NCI-H1048 (cell line): ENCODE results near the gene CAB39.

Source experiments
- DNase-seq: peaks from one replicate; lab custom pipeline; 2025; lab: John Stamatoyannopoulos, UW

Gene CAB39

DNA sequence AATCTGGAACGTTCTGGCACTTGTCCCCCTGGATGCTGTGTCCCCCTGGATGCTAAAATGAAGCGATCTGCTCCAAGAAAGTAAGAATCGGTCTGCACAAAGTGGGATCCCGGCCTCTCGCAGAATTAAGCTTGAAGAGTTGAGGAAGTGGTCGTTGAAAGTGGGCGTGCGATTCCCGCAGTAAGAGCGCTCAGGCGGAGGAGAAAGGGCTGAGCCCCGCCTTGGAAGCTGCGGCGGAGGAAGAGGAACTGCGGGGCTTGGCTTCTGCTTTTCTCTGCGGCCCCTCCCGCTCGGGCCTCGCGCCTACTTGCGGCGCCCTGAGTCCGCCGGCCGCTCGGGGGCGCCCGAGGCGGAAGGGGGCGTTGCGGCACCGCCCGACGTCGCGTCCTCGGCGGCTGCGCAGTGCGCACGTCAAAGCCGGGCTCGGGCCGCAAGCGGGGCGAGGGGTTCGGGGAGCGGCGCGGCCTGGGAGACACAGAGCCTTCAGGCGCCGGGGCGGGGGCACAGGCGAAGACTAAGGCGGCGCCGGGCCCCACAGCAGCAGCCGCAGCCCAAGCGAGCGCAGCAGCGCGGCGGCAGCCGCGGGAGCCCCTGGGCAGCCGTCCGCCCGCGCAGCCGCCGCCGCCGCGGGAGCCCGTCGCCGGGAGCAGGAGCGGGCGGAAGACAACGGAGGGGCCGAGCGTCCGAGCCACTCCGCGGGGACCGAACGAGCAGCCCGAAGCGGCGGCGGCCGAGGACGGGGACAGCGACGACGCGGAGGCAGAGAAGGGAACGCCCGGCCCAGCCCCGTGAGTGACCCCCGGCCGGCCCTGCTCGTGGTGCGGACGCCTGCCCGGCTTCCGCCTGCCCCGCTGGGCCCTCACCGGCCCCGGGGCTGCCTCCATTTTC is at the start of gene CAB39:
TSS of gene CAB39 (plus strand) at position 400 of the 888 bp plus-strand sequence. CDS start 47,160 bp downstream, outside the sequence.
- DNase-seq: peak; percentile 75

DNA sequence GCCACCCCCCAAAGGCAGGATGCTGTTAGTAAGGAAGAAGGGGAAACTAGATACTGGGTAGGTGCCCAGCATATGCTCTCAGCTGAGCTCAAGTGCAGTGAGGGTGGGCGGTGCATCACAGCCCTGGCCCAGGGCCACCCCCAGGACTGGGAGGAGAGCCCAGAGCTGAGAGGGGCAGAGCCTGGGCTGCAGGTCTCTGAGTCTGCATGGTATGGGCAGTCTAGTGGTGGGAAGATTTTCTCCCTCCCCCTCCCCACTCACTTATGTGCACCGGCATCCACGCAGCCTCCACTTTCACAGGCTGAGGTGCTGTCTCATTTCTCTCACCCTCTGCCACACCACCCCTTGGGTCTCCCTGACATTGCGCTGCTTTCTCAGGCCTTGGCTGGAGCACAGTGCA is 48.5 kb upstream of the CAB39 start:
- no peak for DNase-seq

GRCh38 chr2:230664844-230665243 is 47.8 kb upstream of the CAB39 start:
- DNase-seq: no peak

DNA sequence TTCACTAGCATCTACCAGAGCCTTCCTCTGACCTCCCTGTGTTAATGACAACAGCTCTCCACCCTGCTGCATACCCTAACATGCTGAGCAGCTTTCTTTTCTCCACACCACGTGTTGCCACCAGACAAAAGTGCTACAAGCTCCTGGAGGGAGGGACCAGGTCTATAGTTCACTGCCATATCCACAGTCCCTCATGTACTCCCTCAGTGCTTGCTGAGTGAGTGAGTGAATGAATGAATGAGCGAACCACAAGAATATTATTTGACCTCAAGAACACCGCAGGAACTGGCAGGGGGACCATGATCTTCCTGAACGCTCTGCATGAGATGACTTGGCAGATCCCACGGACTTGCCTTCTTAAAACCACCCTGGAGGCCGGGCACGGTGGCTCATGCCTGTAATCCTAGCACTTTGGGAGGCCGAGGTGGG is 47.4 kb upstream of the CAB39 start:
- no peak for DNase-seq

DNA sequence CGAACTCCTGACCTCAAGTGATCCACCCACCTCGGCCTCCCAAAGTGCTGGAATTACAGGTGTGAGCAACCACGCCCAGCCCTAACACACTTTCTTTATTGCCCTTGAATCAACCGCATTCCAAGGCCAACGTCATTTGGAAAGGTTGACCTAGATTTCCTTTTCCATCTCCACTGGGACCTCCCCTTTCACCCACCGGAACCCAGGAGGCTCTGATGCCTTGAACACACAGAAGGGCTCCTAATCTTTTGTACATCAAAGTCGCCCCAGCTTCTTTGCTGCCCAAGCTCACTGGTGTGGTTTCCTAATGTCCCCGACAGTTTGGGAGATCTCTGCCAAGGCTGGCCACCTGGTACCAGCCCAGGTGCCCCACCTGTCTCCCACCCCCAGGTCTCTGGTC is 46.2 kb upstream of the CAB39 start:
- no peak for DNase-seq

DNA sequence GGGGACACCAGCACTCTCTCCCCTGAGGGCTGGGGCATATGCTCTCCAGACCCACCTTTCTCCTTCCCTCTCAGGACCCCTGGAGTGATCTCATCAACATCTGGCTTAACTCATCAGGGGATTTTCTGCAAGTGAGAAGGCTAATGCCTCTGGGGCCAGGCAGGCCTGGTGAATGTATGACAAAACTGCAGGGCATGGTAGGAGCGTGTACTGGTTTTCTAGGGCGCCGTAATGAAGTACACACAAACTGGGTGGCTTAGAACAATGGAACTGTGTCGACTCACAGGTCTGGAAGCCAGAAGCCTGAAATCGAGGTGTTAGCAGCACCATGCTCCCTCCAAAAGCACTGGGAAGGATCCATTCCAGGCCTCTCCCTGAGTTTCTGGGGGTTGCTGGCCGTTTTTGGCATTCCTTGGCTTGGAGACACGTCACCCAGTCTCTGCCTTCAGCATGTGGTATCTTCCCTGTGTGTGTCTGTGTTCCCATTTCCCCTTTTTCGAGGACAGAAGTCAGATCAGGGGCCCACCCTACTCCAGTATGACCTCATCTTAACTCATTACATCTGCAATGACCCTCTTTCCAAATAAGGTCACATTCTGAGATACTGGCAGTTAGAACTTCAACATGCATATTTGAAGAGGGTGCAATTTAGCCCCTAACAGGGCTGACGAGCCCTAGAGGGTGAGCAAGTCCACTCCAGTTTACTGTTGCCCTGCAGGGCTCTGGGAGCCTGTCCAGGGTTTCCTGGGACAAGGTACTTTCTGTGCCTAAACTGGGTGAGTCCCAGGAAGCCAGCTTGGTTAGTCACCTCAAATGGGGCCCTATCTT is 45.5 kb upstream of the CAB39 start:
- no peak for DNase-seq

GRCh38 chr2:230668184-230668938 is 44.3 kb upstream of the CAB39 start:
- no peak for DNase-seq

- DNase-seq: no peak
These were observed 43.7 kb upstream of the CAB39 start for GRCh38 chr2:230668939-230669303.

- DNase-seq: no peak
These were observed 43.2 kb upstream of the CAB39 start for GRCh38 chr2:230669386-230669950.

DNA sequence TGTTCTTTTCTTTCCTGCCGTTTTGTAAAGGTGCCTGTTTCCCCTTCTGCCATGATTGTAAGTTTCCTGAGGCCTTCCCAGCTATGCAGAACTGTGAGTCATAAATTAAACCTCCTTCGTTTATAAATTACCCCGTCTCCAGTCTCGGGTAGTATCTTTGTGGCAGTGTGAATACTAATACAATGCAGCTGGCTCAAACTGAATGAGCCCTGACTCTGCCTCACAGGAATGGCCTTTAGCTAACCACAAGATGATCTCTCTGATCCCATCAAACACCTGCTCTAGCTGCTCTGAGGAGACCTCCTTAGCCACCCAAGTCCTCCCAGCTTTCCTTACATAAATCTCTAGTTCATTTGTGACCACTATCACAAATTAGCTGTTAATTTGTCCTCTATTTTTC is 41.5 kb upstream of the CAB39 start:
- no peak for DNase-seq

GRCh38 chr2:230672836-230673235 is 39.8 kb upstream of the CAB39 start:
- DNase-seq: no peak

- no peak for DNase-seq
These were observed 38.2 kb upstream of the CAB39 start for GRCh38 chr2:230674401-230674800.

DNA sequence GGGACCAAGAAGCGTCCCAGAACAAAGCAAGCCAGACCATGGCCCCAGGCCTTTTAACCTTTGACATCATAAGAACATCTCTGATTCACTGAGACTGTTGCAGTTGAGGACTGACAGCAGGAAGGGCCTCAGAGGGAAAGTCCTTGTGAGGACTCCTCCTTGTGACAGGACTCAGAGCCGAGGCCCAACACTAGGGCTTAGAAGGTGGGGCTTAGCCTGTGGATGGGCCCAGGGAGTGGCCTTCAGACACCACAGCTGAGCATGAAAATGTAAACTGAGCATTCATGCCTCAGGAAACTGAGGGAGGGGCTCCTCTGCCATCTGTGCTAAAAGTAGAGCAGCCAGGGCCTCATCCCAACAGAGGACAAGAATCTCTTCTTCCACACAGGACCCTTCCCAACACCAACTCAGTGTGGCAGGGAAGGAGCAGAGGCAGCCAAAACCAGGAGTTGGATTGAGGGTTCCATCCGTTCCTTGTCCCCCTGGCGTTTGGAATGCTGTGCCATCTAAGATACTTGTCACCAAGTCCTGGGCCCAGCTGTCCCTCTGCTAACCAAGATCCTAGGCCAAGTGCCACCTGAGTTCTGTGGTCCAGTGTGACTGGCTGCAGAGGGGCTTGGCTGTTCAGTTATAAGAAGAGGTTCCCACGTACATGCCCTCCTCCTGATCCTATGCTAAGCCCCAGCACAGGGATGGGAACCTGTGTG is 37.5 kb upstream of the CAB39 start:
- DNase-seq: no peak

DNA sequence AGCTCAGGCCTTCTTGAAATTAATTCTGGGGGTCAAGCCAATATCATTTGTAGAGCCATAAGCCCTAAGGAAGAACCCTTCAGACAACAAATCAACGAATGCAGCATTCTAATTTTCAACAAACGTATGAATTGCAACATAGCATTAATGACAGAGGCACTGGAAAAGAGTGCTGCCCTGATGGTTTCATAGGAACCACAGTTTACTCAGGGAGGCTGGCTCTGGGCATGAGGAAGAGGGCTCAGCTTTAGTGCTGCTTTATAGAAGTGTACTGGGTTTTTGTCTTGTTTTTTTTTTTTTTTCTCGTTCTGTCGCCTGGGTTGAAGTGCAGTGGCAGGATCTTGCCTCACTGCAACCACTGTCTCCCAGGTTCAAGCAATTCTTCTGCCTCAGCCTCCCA is 36.1 kb upstream of the CAB39 start:
- DNase-seq: no peak

GRCh38 chr2:230677201-230677946 is 35.3 kb upstream of the CAB39 start:
- DNase-seq: no peak

- no peak for DNase-seq
These were observed 34.6 kb upstream of the CAB39 start for GRCh38 chr2:230678018-230678417.

DNA sequence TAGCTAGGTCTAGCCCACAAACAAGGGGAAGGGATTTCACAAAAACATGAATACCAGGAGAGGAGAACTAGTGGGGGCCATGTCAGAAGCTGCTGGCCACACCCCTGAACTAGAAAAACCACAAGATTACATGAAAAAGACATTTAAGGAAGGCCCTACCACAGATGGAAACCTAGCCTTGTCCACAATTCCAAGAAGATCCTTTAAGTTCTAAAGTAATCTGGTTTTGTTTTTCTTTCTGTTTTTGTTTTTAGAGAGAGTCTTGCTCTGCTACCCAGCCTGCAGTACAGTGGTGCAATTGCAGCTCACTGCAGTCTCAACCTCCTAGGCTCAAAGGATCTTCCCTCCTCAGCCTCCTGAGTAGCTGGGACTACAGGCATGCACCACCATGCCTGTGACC is 34.2 kb upstream of the CAB39 start:
- no peak for DNase-seq

DNA sequence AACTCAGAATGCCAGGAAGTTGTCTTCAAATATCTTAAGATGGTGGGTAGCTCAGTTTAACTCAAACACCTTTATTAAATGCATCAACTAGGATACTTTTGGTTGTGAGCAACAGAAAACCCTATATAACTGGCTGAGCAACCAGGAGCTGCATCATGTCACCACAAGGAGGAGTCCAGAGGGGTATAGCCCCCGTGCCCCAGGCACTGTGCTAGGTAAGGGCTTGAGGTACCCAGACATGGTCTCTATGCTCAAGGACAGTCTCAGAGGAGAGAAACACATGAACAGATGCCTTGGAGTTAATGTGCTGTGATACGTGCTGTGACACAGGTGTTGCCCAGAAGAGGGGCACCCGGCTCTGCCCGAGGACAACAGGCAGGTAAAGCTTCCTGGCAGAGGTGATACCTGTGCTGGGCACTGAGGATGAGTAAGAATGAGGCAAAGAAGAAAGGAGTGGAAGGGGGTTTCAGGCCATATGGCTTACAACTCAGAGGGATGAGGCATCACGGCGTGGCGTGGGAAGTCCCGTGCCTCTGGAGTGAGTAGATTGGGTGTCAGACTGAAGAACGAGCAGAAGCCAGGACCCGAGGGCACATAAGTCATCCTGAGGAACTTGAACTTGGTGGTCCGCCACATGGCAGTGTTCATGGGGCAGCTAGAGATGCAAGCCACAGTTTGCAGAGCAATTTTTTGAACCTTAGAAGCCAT is 32.0 kb upstream of the CAB39 start:
- no peak for DNase-seq

DNA sequence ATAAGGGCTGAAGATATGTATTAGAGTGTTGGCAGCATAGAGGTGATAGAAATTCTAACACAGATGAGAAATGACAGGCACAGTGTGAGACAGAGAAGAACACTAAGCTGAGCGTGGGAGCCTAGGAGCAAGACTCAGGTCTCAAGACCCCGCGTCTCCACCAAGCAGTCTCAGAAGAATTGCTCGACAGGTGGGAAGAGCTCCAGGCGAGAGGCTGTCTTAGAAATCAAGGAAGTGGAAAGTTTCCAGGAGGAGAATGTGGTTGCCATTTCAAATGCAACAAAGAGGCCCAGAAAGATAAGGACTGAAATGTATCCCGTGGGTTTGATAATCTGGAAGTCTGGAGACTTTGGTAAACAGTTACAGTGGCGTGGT is 31.5 kb upstream of the CAB39 start:
- no peak for DNase-seq

DNA sequence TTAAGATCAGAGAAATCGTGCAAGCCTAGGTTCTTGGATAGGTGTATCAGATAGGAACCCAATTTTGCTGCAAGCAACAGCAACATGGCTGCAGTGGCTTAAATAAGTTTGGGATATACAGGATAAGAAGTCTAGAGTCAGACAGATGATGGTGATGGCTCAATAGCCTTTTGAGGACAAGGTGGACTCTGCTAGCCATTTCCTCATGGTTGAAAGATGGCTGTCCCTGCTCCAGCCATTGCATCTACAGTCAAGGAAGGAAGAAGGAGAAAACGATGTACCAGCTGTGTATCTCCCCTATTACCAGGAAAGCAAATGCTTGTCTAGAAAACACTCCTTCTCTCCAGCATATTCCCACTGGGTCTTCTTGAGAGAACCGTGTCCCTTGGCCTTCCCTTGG is 30.1 kb upstream of the CAB39 start:
- no peak for DNase-seq
